Globus pallidus (tissue), 1 donor: Measurements from ENCODE around the gene DPY19L1.
"Not testable (repeated sequence)": the region's sequence is repeated elsewhere in the genome, so short reads cannot be mapped to it uniquely, and the experiment has no call there.

Experiments used
- DNase-seq: peaks from one replicate; pipeline ENCODE4 v3.0.0-alpha.2; 2015; ENCODE audit warnings: low spot score

DPY19L1 gene

DNA sequence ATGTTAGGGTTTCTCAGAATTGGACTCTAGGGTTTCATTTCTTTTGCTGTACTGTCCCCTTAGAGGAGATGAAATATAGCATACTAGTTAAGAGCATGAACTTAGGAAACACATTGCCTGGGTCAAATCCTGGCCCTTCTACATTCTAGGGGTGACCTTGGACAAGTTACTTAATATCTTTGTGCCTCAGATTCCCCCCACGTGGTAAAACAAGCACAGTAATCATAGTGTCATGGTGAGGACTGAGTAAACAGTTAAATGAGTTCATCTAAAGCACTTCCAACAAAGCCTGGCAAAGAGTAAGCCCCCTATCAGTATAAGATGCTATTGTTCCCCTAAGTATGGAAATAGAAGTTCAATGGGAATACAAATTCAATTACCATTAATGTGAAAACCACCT lies 5.1 kb downstream of the DPY19L1 start:
- no peak for DNase-seq

DNA sequence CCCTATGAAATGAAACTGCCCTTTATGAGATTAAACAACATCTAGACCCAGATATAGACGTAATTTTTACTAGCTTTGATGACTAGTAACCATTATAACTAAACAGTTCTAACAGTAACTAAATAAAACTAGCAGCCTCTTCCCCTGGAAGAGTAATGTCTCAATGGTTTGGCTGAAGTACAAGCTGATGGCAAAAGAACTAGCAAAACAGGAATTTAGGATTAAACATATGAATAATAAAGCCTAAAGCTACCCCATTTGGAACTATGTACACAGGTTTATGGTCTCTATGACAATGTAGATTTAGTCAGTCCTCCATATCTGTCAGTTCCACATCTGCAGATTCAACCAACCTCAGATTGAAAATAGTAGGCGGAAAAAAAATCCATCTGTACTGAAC lies 6.4 kb downstream of the DPY19L1 start:
- DNase-seq: no peak

DNA sequence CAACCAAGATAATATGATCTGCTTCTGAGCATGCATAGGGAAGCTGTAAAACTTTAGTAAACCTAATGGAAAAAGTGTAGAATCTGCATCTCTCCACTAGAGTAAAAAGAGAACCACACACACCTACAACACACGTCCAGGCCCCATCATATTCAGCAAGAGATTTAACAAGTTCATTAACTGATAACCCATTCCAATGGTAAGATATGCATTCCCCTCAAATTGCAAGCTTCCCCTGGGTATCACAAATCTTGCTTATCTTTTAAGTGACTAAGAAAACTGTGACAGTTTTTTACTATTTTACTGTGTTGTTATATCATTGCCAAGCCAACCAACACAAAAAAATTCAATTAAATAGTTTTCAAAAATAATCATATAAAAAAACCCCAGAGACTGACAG lies 8.0 kb downstream of the DPY19L1 start:
- no peak for DNase-seq

DNA sequence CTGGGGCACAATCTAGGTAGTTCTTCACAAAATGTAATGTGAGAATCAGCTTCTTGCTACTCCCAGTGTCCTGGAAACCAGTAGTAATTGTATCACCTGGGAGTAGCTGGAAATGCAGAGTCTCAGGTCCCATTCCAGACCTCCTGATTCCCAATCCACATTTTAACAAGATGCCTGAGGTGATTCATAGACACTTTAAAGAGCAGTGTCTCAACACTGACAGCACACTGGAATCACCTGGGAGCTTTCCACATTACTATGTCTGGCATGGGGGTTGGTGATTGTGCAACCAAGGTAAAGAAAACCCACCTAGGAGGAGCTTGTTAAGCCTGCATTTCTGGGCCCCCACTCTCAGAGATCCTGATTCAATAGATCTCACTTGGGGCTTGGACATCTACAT lies 11.1 kb downstream of the DPY19L1 start:
- no peak for DNase-seq

DNA sequence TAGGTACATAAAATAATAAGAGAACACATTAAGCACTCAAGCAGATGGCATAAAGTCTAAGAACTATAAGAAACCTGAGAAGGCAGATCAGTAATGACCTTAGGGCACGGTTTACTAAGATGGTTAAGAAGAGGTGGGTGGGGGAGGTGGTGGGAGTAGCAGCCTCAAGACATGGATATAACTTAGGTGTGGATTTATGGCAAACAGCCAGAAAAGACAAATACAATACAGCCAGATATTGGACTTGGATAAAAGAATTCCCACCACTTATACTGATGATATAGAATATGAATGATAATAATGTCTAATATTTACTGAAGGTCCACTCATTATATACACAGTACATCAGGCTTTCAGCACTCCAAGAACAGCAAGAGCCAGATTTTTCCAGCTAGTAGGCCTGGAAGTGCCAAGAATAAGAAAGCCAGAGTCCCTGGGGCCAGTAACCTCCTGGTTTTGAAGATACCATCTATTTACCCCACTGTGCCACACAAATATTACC lies 11.9 kb downstream of the DPY19L1 start:
- DNase-seq: no peak

DNA sequence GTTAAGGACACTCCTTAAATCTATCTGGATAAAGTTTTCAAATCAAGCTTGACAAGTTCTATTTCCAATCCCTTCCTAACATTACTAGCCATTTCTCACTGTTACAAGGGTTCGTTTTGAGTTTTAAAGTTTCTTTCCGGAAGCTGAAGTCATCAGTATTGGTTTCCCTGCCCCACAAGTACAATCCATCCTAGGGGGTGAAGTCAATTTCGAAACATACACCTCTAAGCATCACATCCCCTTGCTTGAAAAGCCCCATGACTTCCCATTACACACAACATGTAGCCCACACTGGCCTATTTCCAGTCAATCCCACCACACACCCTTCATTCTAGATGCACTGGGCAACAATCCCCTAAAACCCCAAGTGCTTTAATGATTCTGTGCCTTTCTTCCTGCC lies 13.0 kb downstream of the DPY19L1 start:
- DNase-seq: no peak

DNA sequence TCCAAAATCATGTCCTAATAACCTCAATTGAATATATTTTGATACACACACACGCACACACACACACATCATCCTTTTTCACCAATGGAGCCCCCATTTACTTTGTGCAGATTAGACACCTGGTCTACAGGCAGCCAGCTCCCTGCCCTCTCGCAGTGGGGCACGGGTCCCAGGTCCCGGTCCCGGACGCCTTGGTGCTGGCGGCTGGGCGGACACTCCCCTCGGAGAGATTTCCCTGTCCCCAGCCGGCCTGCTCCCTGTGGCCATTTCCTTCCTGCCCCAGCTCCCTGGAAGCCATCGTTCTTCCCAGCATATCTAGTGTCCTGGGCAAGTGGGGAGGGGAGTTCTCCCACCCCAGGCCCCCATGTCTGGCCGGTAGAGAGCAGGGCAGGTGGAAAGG lies 14.6 kb downstream of the DPY19L1 start:
- no peak for DNase-seq

DNA sequence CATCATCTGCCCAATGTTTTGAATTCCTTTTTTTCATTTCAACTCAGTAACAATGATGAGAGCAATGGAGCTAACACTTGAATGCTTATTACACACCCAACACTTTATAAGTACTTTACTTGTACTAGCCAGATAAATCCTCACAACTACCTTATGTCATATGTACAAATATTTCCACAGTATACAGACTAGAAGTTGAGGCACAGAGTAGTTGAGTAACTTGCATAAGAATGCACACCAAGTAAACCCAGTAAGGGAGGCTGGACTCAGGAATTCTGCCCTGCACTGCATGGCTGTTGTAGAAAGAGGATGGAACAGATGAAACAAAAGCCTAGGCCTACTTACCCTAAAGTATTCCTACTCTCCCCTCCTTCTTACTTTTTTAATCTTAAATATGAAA lies 15.8 kb downstream of the DPY19L1 start:
- DNase-seq: no peak

DNA sequence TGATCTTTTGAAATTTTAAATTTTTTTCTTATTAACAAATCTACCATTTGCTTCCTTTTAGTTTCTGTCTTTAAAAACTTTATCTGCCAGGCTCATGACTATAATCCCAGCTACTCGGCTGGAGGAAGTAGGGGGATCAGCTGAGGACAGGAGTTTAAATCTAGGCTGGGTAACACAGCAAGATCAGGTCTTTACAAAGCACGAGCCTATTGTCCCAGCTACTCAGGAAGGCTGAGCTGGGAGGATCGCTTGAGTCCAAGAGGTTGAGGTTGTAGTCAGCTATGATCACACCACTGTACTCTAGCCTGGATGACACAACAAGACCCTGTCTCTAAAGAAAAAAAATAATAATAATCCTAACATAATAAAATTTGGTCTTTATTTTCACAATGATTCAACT lies 17.5 kb downstream of the DPY19L1 start:
- DNase-seq: no peak

DNA sequence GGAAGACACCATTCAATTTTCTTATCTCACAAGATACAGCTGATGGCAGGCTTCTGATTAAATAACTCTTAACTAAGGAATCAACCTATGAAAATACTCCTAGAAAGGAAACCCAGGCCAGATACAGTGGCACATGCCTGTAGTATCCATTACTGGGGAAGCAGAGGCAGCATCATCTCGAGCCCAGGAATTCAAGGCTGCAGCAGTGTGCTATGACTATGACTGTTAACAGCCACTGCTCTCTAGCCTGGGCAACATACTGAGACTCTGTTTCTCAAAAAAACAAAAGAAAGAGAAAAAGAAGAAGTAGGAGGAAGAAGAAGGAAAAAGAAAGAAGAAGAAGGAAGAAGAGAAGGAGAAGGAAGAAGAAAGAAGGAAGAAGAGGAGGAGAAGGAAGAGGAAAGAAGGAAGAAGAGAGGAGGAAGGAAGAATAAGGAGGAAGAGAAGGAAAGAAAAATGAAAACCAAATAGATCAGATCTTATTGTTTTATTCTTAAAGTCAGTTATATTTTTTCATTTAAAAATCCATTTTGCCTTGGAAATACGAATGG lies 18.0 kb downstream of the DPY19L1 start:
- DNase-seq: no peak

DNA sequence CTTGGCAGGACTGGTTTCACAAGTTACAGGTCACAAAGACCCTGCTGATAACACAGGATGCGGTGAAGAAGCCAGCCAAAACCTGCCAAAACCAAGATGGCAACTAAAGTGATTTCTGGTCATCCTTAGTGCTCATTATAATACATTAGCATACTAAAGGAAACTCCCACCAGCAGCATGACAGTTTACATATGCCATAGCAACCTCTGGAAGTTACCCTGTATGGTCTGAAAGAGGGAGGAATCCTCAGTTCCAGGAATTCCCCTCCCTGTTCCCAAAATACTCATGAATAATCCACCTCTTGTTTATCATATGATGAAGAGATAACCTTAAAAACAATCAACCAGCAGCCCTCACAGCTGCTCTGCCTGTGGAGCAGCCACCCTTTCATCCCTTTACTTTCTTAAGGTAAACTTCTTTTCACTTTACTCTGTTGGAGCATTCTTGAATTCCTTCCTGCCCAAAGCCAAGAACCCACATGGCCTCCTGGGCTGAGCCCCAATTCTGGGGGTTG lies 21.9 kb downstream of the DPY19L1 start:
- DNase-seq: no peak

DNA sequence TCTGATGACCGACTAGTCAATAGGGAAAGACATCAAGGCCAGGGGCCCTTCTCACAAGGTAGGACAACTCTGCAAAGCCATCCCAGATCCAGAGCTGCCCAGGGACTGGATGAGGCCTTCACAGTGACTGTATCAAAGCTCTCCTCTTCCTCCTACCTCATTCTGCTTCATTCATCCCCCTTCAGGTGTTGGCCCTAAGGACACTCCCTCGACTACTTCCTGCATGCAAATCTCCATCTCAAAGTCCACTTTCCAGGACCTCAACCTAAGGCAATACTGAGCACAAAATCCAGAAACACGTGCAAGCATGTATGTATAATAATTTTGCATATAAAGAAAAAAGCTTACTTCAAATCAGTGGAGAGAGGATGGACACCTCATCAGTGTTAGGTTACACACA lies 25.1 kb downstream of the DPY19L1 start:
- DNase-seq: no peak

DNA sequence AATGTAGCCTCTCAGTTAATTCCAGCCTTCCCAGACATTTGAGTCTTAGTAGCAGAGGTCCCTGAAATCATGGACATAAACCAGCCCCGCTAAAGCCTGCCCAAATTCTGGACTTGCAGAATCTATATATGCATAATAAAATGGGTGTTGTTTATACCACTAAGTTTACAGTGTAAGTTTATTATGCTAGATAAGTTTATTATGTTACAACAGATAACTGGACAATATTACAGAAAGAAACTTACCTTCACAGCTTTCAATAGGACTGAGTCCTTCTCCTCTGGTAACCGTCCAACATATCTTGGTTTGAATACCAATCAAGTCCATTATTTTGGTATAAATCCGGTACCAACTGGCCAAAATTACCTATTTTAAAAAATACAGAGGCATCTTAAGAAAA lies 26.2 kb downstream of the DPY19L1 start:
- no peak for DNase-seq

DNA sequence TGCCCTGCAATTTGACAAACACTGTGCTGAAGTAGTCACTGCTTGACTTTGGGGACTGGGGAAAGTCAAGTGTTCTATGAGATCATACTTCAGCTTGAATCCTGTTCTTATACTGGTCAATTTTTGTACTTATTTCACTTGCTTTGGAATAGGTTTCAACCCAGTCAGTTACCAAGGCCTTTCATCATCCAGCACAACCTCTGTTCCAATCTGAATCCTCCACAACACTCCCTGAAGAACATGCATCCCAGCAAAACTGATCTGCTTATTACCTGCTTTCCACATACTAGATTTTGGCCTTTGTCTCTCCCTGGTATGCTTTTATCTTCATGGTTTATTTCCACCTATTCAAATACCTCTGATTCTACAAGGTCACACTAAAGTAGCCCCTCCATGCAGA lies 29.5 kb downstream of the DPY19L1 start:
- no peak for DNase-seq

DNA sequence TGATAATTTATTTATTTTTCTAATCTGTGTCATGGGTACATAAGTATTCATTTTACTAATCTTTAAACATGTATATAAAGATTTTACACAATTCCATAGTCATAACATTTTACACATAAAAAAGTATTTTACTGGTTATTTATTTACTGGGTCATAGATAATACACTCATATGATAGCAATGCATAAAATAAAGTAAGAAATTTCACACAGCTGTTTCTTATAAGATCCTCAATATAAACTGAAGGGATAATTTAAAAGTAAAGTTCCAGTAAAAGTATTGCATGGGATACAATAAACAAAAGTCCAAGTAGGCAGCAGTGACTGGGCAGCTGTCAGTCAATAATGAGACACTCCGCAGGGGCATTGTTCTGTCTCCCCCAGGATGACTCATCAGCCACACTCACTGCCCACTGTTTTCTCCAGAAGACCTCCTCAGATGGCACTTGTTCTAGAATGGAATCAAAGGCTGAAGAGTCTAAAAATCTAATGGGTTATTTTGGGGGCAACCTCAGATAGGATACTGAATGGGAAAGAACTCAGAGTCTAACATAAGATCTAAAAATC lies 32.7 kb downstream of the DPY19L1 start:
- peak; percentile 55 for DNase-seq

DNA sequence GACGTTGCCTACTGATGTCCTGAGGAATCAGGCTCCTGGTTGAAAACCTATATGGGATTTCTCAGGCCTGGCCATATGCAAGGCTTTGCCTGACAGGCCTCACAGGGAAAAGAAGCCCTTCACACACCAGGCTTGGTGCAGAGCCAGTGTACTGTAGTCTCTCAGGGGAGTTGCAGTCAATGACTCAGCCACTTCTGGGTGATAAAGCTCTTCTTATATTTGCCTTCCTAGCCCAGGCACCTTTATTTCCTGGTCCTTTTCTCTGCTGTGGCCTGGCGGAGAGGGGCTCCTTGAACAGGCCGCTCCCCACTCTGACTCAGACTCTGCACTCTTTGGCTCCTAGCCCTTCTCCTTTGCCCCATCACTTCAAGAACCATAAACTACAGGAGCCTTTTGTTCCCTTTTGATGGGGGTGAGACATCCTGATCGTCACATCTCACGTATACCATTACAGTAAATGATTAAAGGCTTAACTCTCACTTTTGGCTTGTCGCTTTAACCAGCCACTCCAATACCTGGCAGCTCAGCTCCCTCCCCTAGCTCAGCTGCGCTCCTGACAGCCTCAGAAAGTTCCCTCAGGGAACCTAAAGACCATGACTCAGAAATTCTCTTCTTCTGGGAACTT lies 33.5 kb downstream of the DPY19L1 start:
- peak; percentile 13 for DNase-seq

DNA sequence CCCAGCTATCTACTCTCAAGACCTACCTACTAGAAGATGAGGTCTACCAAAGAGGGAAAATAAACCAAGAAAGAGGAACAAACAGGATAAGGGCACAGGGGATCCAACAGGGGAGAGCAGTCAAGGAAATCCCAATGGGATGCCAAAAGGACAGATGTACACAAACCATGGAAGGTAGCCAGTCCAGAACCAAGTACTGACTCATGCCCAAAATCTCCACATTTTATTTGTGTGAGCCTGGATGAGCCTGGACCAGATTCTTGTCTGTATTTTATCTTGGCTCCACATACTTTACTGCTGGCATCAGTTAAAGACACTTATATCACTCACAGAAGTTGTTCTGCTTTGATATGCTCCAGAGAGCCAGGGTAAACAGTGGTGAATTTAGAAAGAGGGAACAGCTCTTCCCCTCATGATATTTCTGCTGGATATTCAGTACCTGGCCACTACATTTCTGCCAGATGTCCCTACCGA lies 34.1 kb downstream of the DPY19L1 start:
- DNase-seq: not testable (repeated sequence)

DNA sequence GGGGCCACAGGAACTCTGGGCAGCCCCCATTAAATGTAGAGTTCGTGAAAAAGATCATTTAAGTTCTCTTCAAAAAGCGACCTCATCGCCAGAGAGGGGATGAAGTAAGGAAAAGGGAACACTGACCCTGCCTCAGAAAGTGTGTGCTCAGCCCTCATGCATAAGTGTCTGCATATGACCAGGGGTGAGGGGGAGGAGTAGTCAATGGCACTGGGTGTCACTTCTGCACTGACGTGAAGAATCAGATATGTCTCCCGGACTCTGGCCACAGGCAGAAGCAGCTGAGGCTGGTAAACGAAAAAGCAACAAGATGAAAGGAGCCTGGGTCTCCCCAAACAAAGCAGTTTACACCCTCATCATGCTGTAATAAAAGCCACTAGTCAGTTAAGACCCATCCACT lies 39.0 kb downstream of the DPY19L1 start:
- DNase-seq: not testable (repeated sequence)

DNA sequence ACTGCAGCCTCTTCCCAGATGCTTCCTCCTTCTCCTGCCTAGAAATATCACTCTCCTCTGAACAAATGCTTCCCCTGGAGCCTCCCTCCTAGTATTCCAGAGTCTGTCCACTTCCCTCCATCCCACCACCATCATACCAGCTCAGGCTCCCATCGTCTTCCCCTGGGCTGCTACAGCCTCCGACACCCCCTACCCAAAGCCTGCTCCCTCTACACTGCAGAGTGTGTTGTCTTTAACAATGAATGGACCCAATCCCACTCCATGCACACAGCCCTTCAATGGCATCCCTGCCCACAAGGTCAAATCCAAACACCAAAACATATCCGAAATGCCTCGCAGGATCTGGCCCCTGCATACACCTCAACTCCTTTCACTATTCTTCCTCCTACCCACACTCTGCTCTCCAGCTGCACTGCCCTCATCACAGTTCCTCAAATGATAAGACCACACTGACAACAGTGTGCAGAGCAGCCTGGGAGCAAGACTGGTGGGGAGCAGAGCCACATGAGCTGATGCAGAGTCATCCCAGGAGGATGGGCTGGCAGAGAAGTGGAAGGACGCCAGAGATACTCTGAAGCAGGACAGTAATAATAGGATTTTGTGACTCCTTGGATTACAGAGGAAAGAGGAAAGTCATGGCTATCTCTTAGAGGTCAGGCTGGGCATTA lies 40.7 kb downstream of the DPY19L1 start:
- not testable (repeated sequence) for DNase-seq

DNA sequence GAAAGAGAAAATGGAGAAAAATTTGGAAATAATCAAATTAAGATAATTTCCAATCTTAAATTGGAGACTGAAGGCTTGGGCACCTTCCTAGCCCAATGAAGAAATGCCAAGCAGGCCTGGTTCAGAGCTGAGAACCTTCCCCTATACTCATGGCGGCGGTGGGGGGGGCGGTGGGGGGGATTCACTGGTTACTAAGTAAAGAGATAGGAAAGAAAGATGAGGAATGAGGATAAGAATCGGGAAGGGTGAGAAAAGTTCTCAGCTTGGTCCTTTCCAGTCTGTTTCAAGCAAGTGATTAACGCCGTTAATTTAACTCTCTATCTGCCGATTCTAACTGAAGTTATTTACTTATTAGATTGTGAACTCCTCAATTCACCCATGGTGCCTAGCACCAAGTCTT lies 41.5 kb downstream of the DPY19L1 start:
- DNase-seq: no peak

DNA sequence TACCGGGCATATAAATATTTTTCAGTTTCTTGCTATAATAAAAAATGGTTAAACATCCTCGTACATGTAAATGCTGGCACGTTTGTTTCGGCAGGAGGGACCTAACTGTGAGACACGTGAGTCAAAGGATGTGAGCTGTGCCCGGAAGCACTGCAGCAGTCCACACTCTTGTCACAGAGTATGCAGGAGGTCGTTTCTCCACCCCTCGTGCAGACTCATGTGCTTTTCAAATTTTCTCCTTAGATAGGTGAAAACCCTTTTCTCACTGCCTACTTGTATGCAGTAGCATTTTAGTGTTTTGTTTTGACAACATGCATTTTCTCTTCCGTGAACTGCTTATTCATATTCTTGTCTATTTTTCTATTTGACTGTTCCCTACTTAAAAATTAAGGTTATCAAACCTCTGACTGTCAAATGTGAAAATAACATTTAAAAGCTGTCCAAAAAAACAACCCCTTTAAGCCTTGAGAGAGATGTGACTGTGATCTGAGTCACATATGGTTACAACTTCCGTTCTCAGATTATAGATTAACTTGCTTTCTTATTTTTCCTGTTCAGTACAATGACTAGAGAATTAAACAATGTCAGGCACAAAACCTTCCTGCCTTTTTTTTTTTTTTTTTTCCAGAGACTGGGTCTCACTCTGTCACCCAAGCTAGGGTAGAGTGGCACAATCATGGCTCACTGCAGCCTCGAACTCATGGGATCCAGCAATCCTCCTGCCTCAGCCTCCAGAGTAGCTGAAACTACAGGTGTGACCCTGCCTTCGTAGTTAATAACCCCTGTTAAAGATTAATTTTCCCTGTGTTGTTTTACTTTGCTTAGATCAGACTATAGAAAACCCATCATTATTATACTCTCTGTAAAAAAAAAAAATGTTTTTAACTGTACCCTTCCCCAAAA lies 45.1 kb downstream of the DPY19L1 start:
- DNase-seq: no peak
